ENCODE data around the gene GRIK1.

GRIK1 gene

GRCh38 chr21:29529139-29529538, 410.7 kb downstream of the GRIK1 start:
- DNase-seq (ENCODE audit: low spot score), result no peak

DNA sequence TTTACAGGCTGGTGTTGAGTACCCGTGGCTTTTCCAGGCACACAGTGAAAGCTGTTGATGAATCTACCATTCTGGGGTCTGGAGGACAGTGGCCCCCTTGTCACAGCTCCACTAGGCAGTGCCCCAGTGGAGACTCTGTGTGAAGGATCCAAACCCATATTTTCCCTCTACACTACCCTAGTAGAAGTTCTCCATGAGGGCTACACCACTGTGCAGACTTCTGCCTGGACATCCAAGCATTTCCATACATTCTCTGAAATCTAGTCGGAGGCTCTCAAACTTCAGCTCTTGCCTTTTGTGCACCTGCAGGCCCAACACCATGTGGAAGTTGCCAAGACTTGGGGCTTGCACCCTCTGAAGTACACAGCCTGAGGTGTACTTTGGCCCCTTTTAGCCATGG, 413.3 kb downstream of the GRIK1 start:
- no peak for DNase-seq (ENCODE audit: low spot score)

DNA sequence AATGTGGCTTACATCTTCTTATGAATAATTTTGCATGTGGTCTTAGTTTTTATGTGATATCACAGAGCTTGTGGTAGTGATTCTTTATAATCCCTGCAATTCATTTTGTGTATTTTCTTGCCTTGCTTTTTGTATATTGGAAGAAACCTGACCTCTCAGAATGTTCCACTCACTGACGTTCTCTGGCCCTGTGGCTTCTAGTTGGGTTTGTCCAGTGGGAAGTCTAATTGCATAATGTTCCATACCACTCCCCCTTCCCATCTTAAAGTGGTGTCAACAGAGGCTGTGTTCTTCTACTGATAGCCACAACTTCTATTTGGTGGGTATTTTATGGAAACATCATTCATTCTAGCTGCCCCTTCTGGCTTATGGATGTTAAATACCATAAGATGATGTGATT, 415.7 kb downstream of the GRIK1 start:
- no peak for DNase-seq (ENCODE audit: low spot score)

DNA sequence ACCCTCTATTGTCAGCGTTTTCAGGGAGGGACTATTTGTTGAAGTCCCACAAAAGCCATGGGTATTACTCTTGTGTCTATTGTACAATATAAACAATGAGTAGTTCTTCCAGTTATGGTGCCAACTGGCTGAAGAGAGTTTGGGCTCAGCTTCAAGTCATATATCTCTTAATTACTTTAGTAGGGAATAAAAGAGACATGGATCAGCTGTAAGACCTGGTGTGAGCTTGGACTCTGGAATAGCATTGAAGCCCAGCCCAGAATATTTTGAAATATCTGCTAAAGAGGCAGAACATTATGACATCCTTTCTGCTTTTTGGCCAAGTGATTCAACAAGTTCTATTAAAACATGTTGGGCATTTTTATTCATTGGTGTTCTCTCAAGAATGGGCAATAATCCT, 416.1 kb downstream of the GRIK1 start:
- DNase-seq (ENCODE audit: low spot score), result no peak

- no peak for DNase-seq (ENCODE audit: low spot score)
Measured at GRCh38 chr21:29521872-29522271, 417.9 kb downstream of the GRIK1 start.

DNA sequence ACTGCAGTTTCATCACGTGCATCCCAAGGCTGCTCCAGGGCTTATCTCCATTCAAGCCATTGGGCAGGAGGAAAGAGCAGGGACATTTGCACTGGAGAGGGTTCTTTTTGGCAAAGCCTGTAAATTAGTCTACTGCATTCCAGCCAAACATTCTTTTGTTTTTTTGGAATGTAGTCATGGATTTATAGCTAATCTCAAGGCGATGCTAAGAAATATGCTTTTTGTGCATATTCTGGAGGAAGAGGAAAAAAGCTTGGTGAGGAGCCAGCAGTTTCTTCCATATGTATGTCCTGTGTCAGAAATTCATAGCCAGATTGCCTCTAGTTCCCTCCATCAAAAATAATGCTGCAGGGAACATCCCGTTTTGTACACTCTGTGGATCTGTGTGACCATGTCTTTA, 419.6 kb downstream of the GRIK1 start:
- no peak for DNase-seq (ENCODE audit: low spot score)

DNA sequence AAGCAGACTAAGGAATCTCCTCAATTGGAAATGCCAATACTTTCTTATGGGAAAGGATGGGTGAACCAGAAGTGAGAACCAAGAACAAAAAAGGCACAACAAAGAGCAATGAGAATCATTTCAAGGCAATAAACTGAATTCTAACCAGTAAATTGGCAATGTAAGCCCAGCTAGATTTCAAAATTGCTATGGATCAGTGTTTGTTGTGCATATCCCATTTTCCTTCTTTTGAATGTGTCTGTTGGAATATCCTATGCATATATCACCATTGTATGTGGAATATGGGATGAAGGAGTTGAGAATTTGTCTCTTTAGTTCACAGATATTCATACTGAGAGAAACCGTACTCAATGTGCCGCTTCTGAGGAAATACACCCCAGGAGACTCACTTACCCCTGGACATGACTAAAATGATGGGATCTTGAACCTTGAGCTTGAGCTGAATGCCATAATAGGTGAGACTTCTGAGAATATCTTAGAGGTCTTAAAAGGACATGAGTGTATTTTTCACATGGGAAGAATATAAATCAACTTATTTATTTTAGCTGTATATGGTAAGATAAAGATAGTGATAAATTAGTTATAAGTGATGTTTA, 425.0 kb downstream of the GRIK1 start:
- DNase-seq (ENCODE audit: low spot score), result no peak

DNA sequence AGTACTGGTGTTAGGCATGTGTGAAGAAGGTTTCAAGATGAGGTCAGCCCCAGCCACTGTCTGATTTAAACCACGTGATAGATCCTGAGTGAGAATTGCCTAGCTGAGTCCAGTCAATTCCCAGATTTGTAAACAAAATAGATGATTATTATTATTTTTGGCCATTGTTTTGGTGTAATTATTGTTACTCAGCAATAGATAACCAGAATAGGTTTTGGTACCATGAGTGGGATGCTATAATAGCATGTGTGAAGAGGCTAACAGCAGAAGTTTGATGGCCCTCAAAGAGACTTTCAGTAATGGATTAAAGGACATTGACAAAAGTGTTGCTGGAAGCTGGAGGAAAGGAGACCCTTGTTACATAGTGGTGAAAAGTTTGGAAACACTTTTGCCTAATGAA, 426.3 kb downstream of the GRIK1 start:
- DNase-seq (ENCODE audit: low spot score), result no peak

DNA sequence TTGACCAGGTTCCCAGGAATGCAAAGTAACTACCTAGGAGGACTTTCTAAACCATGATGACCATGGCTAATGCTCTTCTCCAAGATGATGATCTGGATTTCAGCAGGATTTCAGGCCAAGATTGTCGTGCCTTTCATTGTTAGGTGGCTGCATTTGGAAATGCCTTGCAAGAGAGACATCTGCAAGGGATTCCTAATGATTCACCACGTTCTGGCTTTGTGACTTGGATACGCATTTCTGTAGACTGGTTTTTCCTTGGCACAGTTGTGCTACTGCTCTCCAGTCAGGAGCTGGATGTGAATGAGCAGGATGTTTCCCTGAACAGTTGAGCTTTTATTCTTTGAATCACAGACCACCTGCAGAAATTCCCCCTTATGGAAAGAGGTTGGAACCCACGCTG, 428.7 kb downstream of the GRIK1 start:
- DNase-seq (ENCODE audit: low spot score), result no peak

DNA sequence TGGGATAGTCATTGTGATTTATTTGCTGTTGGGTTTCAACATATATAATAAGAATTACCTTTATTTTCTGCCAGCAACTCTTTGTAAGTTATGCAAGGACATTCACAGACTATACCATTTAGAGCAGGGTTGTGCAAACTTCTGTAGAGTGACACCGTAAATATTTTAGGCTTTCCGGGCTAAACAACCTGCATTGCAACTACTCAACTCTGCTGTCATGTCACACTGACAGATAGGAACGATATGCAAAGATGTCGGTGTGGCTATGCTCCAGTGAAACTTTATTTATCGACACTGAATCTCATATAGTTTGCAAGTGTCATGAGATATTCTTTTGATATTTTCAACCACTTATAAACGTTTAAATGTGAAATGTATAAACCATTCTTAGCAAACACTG, 430.7 kb downstream of the GRIK1 start:
- no peak for DNase-seq (ENCODE audit: low spot score)

- no peak for DNase-seq (ENCODE audit: low spot score)
Measured at GRCh38 chr21:29508301-29508700, 431.5 kb downstream of the GRIK1 start.

DNA sequence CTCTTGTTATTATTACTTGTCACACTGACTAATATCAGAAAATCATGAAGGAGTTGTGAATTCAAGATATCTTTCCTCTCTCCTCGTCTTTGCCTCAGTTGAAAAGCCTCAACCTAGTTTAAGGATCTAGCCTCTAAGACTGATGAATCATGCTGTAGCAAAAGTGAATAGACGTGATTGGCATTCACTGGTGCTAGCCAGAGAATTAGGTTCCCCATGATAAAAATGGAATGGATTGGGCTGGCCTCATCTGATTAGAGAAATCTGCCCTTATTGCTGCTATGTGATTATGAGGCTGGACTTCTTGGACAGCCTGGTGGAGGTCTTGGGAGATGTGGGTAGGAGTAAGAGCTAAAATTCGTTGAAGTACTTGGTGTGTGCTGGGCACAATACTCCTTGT, 432.8 kb downstream of the GRIK1 start:
- no peak for DNase-seq (ENCODE audit: low spot score)

DNA sequence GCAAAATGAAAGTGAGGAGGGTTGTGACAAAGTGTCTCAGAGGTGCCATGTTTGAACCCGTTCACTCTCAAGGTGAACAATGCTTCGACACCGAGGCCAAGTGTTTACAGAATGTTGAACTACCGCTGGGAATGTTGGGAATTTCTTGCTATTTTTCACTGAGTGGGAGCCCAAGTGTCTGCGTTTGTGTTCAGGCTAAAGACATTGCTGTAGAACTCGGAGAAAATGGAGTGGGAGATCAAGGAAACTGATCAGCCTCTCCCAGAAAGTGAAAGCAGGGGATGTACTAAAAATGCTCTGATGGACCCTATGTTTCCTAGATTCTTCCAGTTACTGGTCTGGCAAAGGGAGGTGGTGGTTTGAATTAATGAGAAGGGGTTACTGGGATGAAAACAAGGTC, 433.6 kb downstream of the GRIK1 start:
- DNase-seq (ENCODE audit: low spot score), result no peak

GRCh38 chr21:29504751-29505321, 435.0 kb downstream of the GRIK1 start:
- no peak for DNase-seq (ENCODE audit: low spot score)

DNA sequence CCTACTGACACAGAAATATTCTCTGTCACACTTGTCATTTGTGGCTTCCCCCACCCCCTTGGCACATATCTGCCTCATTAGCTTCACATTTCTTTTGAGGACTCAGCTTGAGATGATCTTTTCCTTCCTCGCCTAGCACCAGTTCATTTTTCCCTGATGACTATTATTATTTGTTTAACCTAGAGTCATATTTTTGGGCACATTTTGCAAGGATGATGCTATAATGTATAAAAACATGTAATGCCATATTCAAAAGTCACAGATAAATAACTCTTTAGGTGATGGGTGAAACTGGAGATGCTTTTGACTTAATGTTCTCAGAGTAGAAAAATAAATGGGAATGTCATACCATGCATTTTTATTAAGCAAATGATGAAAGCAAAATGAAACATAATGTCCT, 438.3 kb downstream of the GRIK1 start:
- no peak for DNase-seq (ENCODE audit: low spot score)

DNA sequence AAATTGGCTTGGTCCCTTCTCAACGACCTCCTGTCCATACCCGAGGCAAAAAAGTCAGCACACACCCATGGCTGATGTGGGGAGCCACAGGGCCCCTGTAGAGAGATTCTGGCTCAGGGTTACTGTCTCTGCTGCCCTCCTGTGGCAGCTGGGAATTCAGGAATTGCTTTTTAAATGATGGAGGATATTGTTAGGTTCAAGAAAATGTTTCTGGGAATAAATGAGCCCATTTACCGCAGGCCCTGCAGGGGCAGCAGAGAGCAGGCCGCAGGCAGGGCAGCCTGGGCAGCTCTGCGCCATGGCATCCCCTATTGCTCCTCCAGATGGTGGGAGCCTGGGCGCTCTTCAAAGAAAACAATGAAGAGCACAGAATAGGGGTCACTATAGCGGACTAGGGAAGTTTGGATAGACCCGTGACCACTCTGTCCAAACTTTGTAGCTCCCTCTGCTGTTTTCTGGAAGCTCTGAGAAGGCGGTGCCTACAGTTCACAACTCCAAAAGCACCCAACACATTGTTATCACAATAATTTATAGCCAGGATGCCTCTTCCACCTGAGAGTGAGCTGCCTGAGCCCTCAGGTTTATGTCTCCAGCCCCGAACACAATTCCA, 440.0 kb downstream of the GRIK1 start:
- DNase-seq (ENCODE audit: low spot score), result no peak

GRCh38 chr21:29499229-29499628, 440.6 kb downstream of the GRIK1 start:
- DNase-seq (ENCODE audit: low spot score), result no peak

- no peak for DNase-seq (ENCODE audit: low spot score)
Measured at GRCh38 chr21:29496337-29496736, 443.5 kb downstream of the GRIK1 start.

DNA sequence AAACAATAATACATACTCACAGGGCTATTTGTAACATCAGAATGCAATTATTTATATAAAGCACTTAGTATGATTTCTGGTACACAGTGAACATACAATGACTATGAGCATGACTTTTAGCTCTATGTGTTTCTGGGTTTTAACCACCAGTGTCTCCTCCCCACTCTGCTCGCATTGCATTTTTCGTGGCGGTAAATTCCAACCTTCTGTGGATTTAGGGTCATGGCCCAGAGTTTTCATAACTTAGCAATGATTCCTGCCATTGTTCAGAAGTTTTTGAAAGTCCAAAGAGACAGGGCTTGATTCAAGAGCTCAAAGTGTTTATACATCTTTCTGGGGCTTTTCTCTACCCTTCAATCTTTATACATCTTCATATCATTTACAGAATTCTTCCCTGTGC, 449.8 kb downstream of the GRIK1 start:
- DNase-seq (ENCODE audit: low spot score), result no peak

DNA sequence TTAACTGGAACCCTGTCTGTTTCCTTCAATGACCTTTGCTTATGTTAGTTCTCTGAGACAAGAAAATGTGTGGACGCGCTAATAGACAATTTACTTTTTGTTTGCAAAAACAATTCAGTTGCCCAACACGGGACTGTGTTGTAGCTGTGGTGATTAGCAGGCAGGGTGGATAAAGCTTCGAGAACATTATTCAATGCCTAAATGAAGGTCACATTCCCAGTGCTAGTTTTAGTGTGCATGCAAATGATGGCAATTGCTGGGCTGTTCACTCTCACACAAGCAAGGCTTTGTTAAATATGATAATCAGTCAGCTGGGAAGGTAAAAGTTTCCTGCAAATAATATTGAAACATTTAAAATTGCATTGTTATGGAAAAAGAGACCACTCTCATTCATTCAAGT, 452.6 kb downstream of the GRIK1 start:
- no peak for DNase-seq (ENCODE audit: low spot score)

Measured in hematopoietic multipotent progenitor cell treated with erythropoietin and hydrocortisone succinate and interleukin-3 and kit ligand, for 17 days (in vitro differentiated cells).